ENCODE measurements around the gene COL21A1. TPM values are rescaled to one million over a fixed set of nuclear protein-coding genes. Genes with fewer than 3 reads are reported as not detected.

Gene COL21A1
- total and polyA plus RNA-seq, 11 donors, result 21.7 to 110 (median 49.1) TPM

- 78 to 83% (median 80%) methylated on average over 3 of the region's 3 CpGs for WGBS, 4 donors
- Histone ChIP-seq H3K27ac (no peak overlapping the region), H3K36me3 (no peaks in the 10 kb centered on the region), H3K9me3 (no peaks in the 10 kb centered on the region), H3K4me1 (no peaks in the 10 kb centered on the region), H3K4me3 (no peak overlapping the region), H3K27me3 (no peaks in the 10 kb centered on the region)
- TF ChIP-seq POLR2A (IDR thresholded peaks at IDR 0.05), result no peak
- no peak for TF ChIP-seq CTCF (IDR thresholded peaks at IDR 0.05)
- no peak for ATAC-seq
- no peak for DNase-seq
- intact Hi-C loops (cut with DNase I), result no loop called here
These were observed 12.1 kb upstream of the COL21A1 start for GRCh38 chr6:56259234-56260077.

GRCh38 chr6:56255349-56255748, 8.0 kb upstream of the COL21A1 start:
- no peaks in the 10 kb centered on the region for H3K36me3 ChIP-seq
- intact Hi-C loops (cut with DNase I), result no loop called here
- DNase-seq (no peak), ATAC-seq (no peak)
- H3K4me1 ChIP-seq, result peaks cover 0 to 8% (median 0%) of the 10 kb centered on the region in 12 donors
- no peak overlapping the region for H3K27ac ChIP-seq
- WGBS, 4 donors, result 67 to 88% (median 78%) methylated on average over 1 of the region's 1 CpG
- TF ChIP-seq POLR2A (IDR thresholded peaks at IDR 0.05), result no peak
- TF ChIP-seq CTCF (IDR thresholded peaks at IDR 0.05), result no peak
- H3K9me3 ChIP-seq, result no peaks in the 10 kb centered on the region
- no peaks in the 10 kb centered on the region for H3K27me3 ChIP-seq
- no peak overlapping the region for H3K4me3 ChIP-seq

GRCh38 chr6:56250266-56250665, 2.9 kb upstream of the COL21A1 start:
- no peak for DNase-seq
- Histone ChIP-seq H3K4me3 (no peak overlapping the region), H3K9me3 (no peaks in the 10 kb centered on the region), H3K27ac (no peak overlapping the region), H3K27me3 (peaks cover 0 to 10% (median 0%) of the 10 kb centered on the region in 9 donors), H3K4me1 (peaks cover 0 to 11% (median 0%) of the 10 kb centered on the region in 12 donors), H3K36me3 (no peaks in the 10 kb centered on the region)
- no peak for ATAC-seq
- intact Hi-C loops (cut with DNase I), result no loop called here
- WGBS, 4 donors, result 36 to 46% (median 41%) methylated on average over 2 of the region's 2 CpGs
- TF ChIP-seq CTCF (IDR thresholded peaks at IDR 0.05), result no peak
- no peak for TF ChIP-seq POLR2A (IDR thresholded peaks at IDR 0.05)

DNA sequence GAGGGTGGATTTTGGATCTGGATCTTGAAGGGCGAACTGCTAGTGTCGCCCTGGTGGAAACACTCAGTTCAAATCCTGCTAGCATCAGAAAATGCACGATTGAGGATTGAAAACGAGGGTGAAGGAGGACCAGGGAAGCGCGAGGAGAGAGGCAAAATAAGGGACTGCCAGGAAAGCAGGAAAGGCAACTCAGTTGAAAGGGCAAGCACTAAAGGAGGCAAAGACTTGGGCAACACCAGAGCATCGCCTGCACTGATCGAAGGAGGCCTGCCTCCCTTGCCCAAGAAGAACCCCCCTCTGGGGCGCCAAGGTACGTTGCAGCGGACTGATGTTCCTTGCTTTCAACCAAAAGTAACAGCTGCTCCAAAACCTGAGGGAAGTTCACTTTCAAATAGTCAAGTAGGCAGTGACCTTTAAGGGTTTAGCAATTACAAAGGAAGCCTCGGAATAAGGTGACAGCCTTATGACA, 308 bp upstream of the COL21A1 start:
- intact Hi-C loops (cut with DNase I), result loop anchor here in 2 of 10 donors (5.0 to 10.0 kb wide), 2 partner anchors 143 to 145 kb away; no protein-coding TSS in a partner anchor
- H3K4me1 ChIP-seq, result peaks cover 0 to 27% (median 5%) of the 10 kb centered on the region in 12 donors
- DNase-seq (no peak), ATAC-seq (no peak)
- peak overlapping the region; percentile 13 to 67 (median 55) for H3K4me3 ChIP-seq
- no peaks in the 10 kb centered on the region for H3K9me3 ChIP-seq
- 22 to 32% (median 30%) methylated on average over 12 of the region's 12 CpGs for WGBS, 4 donors
- TF ChIP-seq POLR2A (IDR thresholded peaks at IDR 0.05) (no peak), CTCF (IDR thresholded peaks at IDR 0.05) (no peak)
- H3K27ac ChIP-seq, result peak overlapping the region in 3 of 12 donors; percentile 11 to 55 (median 37)
- peaks cover 0 to 10% (median 0%) of the 10 kb centered on the region in 9 donors for H3K27me3 ChIP-seq
- H3K36me3 ChIP-seq, result no peaks in the 10 kb centered on the region
